Osteocyte (in vitro differentiated cells): ENCODE measurements around the gene MESP2. TPM values are rescaled to one million over a fixed set of nuclear protein-coding genes. Genes with fewer than 3 reads are reported as not detected.
A peak's percentile ranks its signal among the peaks of the same experiment; 100 is the strongest.

Source experiments
- DNase-seq: peaks from one replicate; pipeline ENCODE4 v3.0.0; 2021; ENCODE audit warnings: mixed read lengths; ENCODE audit not compliant: unreplicated experiment; ENCODE audit errors: extremely low spot score
- H3K27ac Mint-ChIP-seq: one replicate; pipeline ENCODE4 v1.8.0; 2021; ENCODE audit warnings: mild to moderate bottlenecking, mixed read lengths; ENCODE audit not compliant: unreplicated experiment
- H3K27me3 Mint-ChIP-seq: one replicate; pipeline ENCODE4 v1.8.0; 2021; ENCODE audit warnings: mixed read lengths; ENCODE audit not compliant: unreplicated experiment
- H3K36me3 Mint-ChIP-seq: one replicate; pipeline ENCODE4 v1.8.0; 2021; ENCODE audit warnings: mixed read lengths; ENCODE audit not compliant: unreplicated experiment
- H3K4me1 Mint-ChIP-seq: one replicate; pipeline ENCODE4 v1.8.0; 2021; ENCODE audit warnings: mixed read lengths; ENCODE audit not compliant: unreplicated experiment
- H3K4me3 Mint-ChIP-seq: one replicate; pipeline ENCODE4 v1.8.0; 2021; ENCODE audit warnings: mild to moderate bottlenecking, moderate library complexity, mixed read lengths; ENCODE audit not compliant: unreplicated experiment
- H3K9me3 Mint-ChIP-seq: one replicate; pipeline ENCODE4 v1.8.0; 2021; ENCODE audit warnings: mixed read lengths; ENCODE audit not compliant: unreplicated experiment
- CTCF ChIP-seq: fragments of 200-600 bp; sonication (generic); IDR thresholded peaks from 2 replicates; pipeline ENCODE4 v1.5.0; 2021; ENCODE audit warnings: antibody characterized with exemption, mild to moderate bottlenecking, moderate library complexity
- total RNA-seq: library from RNA; stranded (reverse); gene quantifications from 2 replicates; pipeline ENCODE4 v1.2.1, GENCODE V29; 2021

Gene MESP2
- total RNA-seq, 1 donor from 2014 or later: not detected

- H3K27ac Mint-ChIP-seq: peak overlapping the region; percentile 67
- no peaks in the 10 kb centered on the region for H3K9me3 Mint-ChIP-seq
- no peak for TF ChIP-seq CTCF
- H3K36me3 Mint-ChIP-seq: peaks cover 12% of the 10 kb centered on the region
- DNase-seq: no peak
- H3K27me3 Mint-ChIP-seq: no peaks in the 10 kb centered on the region
- H3K4me1 Mint-ChIP-seq: peaks cover 77% of the 10 kb centered on the region
- no peak overlapping the region for H3K4me3 Mint-ChIP-seq
Observed at GRCh38 chr15:89808160-89808870, 32.2 kb downstream of the MESP2 start.

GRCh38 chr15:89809093-89809786, 33.1 kb downstream of the MESP2 start:
- Mint-ChIP-seq H3K27me3 (no peaks in the 10 kb centered on the region), H3K9me3 (no peaks in the 10 kb centered on the region)
- no peak for TF ChIP-seq CTCF

GRCh38 chr15:89809787-89810148, 33.6 kb downstream of the MESP2 start:
- Mint-ChIP-seq H3K4me3 (no peak overlapping the region), H3K27ac (peak overlapping the region; percentile 67), H3K36me3 (peaks cover 2% of the 10 kb centered on the region), H3K9me3 (no peaks in the 10 kb centered on the region), H3K4me1 (peaks cover 71% of the 10 kb centered on the region), H3K27me3 (no peaks in the 10 kb centered on the region)
- DNase-seq: no peak
- no peak for TF ChIP-seq CTCF

More at GRCh38 chr15:89809093-89809786, 33.1 kb downstream of the MESP2 start:
- H3K27ac Mint-ChIP-seq: peak overlapping the region; percentile 67
- H3K4me3 Mint-ChIP-seq: no peak overlapping the region
- DNase-seq: no peak
- peaks cover 7% of the 10 kb centered on the region for H3K36me3 Mint-ChIP-seq
- peaks cover 76% of the 10 kb centered on the region for H3K4me1 Mint-ChIP-seq

- Mint-ChIP-seq H3K27ac (no peak overlapping the region), H3K27me3 (no peaks in the 10 kb centered on the region), H3K4me3 (no peak overlapping the region), H3K4me1 (peaks cover 73% of the 10 kb centered on the region), H3K9me3 (no peaks in the 10 kb centered on the region), H3K36me3 (no peaks in the 10 kb centered on the region)
- TF ChIP-seq CTCF: no peak
- DNase-seq: no peak
Observed at GRCh38 chr15:89810837-89811236, 34.7 kb downstream of the MESP2 start.

GRCh38 chr15:89812011-89812846, 36.1 kb downstream of the MESP2 start:
- H3K36me3 Mint-ChIP-seq: no peaks in the 10 kb centered on the region
- no peaks in the 10 kb centered on the region for H3K27me3 Mint-ChIP-seq
- H3K9me3 Mint-ChIP-seq: no peaks in the 10 kb centered on the region
- TF ChIP-seq CTCF: no peak
- H3K4me3 Mint-ChIP-seq: peak overlapping the region; percentile 35
- peak overlapping the region; percentile 89 for H3K27ac Mint-ChIP-seq
- peaks cover 76% of the 10 kb centered on the region for H3K4me1 Mint-ChIP-seq
- DNase-seq: no peak
